Activated CD8-positive, alpha-beta memory T cell treated with anti-CD3 and anti-CD28 coated beads for 48 hours (primary cell): ENCODE measurements around the gene AGAP1.

Experiments
- DNase-seq, 3 experiments: peaks; one replicate each; pipeline ENCODE4 v3.0.0-alpha.2; 2020; ENCODE audit warnings: low read depth in 2 of 3, low spot score in 2 of 3

Gene AGAP1

GRCh38 chr2:235507928-235508327 lies 14.1 kb downstream of the AGAP1 start:
- DNase-seq: no peak

- no peak for DNase-seq
Measured at GRCh38 chr2:235508371-235509160, 14.7 kb downstream of the AGAP1 start.

- no peak for DNase-seq
Measured at GRCh38 chr2:235510318-235510717, 16.5 kb downstream of the AGAP1 start.

GRCh38 chr2:235511187-235511661 lies 17.4 kb downstream of the AGAP1 start:
- no peak for DNase-seq

- DNase-seq: no peak
Measured at GRCh38 chr2:235511751-235512698, 18.2 kb downstream of the AGAP1 start.

GRCh38 chr2:235512699-235513053 lies 18.8 kb downstream of the AGAP1 start:
- no peak for DNase-seq

GRCh38 chr2:235513984-235514626 lies 20.3 kb downstream of the AGAP1 start:
- no peak for DNase-seq

- no peak for DNase-seq
Measured at GRCh38 chr2:235514627-235515363, 21.0 kb downstream of the AGAP1 start.

- DNase-seq: no peak
Measured at GRCh38 chr2:235515364-235515742, 21.5 kb downstream of the AGAP1 start.

- no peak for DNase-seq
Measured at GRCh38 chr2:235515821-235516220, 22.0 kb downstream of the AGAP1 start.

GRCh38 chr2:235516257-235516656 lies 22.4 kb downstream of the AGAP1 start:
- no peak for DNase-seq

GRCh38 chr2:235518322-235519090 lies 24.7 kb downstream of the AGAP1 start:
- DNase-seq: no peak

GRCh38 chr2:235520787-235521186 lies 26.9 kb downstream of the AGAP1 start:
- DNase-seq: no peak

- no peak for DNase-seq
Measured at GRCh38 chr2:235521844-235522243, 28.0 kb downstream of the AGAP1 start.

GRCh38 chr2:235523021-235523420 lies 29.2 kb downstream of the AGAP1 start:
- DNase-seq: no peak

- DNase-seq: no peak
Measured at GRCh38 chr2:235523486-235524150, 29.8 kb downstream of the AGAP1 start.

GRCh38 chr2:235526166-235526565 lies 32.3 kb downstream of the AGAP1 start:
- no peak for DNase-seq

- DNase-seq: no peak
Measured at GRCh38 chr2:235527806-235528469, 34.1 kb downstream of the AGAP1 start.

- DNase-seq: no peak
Measured at GRCh38 chr2:235529621-235530020, 35.8 kb downstream of the AGAP1 start.
